Measurements from ENCODE around the gene MEPE.

MEPE gene

DNA sequence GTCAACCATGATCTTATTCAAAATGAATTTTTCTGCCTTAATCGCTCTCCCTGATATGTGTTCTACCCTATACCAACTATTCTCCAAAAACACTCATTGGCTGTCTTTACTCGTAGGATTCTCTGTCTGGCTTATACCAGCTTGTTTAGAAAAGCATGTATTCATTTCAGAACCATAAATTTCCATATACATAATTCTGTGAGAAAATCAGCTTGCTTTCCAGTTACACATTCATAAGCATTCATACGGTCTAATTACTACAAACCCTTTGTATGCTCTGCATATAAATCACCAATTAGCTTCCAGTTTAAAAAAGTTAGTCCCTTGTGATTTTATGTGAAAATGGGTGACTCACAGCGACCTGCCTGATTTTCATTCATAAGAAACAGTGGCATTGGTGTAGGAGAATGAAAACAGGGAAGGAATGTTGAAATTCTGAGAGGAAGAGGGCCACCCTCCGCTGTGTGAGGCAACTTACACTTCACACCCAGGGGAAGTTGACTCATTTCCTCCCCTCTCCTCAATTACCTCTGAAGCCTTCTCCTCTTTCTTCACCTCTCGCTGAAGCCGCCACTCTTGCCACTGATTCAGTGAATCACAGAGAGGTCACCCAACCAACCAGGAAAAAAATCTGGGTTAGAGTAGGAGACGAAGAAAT is 63.3 kb downstream of the MEPE start:
- Histone ChIP-seq H3K27me3 (ENCODE audit: control insufficient read depth, insufficient read depth, low read length) (no peaks in the 10 kb centered on the region), H3K9me3 (ENCODE audit: control insufficient read depth, low read length) (no peaks in the 10 kb centered on the region), H3K4me1 (ENCODE audit: control insufficient read depth, insufficient read depth, low read length) (no peaks in the 10 kb centered on the region), H3K9ac (ENCODE audit: low read length) (no peak overlapping the region), H3K4me3 (ENCODE audit: low read length) (no peak overlapping the region), H3K36me3 (ENCODE audit: control insufficient read depth, insufficient read depth, low read length) (no peaks in the 10 kb centered on the region)
